Retinal pigment epithelial cell (primary cell): ENCODE data around the gene CDKN3.

Source experiments
- DNase-seq: peaks from one replicate; pipeline ENCODE4 v3.0.0-alpha.2; 2010; ENCODE audit warnings: low read depth
- H3K4me3 ChIP-seq: 2 replicates; pipeline ENCODE4 v1.5.1; 2011; ENCODE audit warnings: mild to moderate bottlenecking, low read length, control low read depth, moderate library complexity
- CTCF ChIP-seq: conservative IDR thresholded peaks from 2 replicates; pipeline ENCODE4 v1.5.1; 2011; ENCODE audit warnings: low read depth, low read length, control low read depth, inconsistent platforms

Gene CDKN3

GRCh38 chr14:54362089-54362504 lies 34.7 kb upstream of the CDKN3 start:
- TF ChIP-seq CTCF = no peak
- H3K4me3 ChIP-seq = no peak overlapping the region
- no peak for DNase-seq

GRCh38 chr14:54362759-54363437 lies 33.9 kb upstream of the CDKN3 start:
- no peak for DNase-seq
- no peak overlapping the region for H3K4me3 ChIP-seq
- TF ChIP-seq CTCF = no peak

- DNase-seq = peak; percentile 97
- peak overlapping the region; percentile 15 for H3K4me3 ChIP-seq
- no peak for TF ChIP-seq CTCF
Observed at GRCh38 chr14:54364555-54365415, 32.0 kb upstream of the CDKN3 start.

- no peak overlapping the region for H3K4me3 ChIP-seq
- peak; percentile 85 for TF ChIP-seq CTCF
- no peak for DNase-seq
Observed at GRCh38 chr14:54366736-54367735, 29.8 kb upstream of the CDKN3 start.

GRCh38 chr14:54368291-54368690 lies 28.5 kb upstream of the CDKN3 start:
- no peak for DNase-seq
- TF ChIP-seq CTCF = no peak
- no peak overlapping the region for H3K4me3 ChIP-seq

- no peak for TF ChIP-seq CTCF
- no peak for DNase-seq
Observed at GRCh38 chr14:54369343-54369742, 27.5 kb upstream of the CDKN3 start.

More at GRCh38 chr14:54369343-54369742, 27.5 kb upstream of the CDKN3 start:
- H3K4me3 ChIP-seq = no peak overlapping the region
